Measurements from ENCODE around the gene GLI1.
"Not testable (repeated sequence)": the region's sequence is repeated elsewhere in the genome, so short reads cannot be mapped to it uniquely, and the experiment has no call there.

GLI1 gene

GRCh38 chr12:57476993-57477709 lies 17.6 kb downstream of the GLI1 start:
- no peak for DNase-seq

- DNase-seq = peak; percentile 64
Measured at GRCh38 chr12:57477710-57478681, 18.4 kb downstream of the GLI1 start.

DNA sequence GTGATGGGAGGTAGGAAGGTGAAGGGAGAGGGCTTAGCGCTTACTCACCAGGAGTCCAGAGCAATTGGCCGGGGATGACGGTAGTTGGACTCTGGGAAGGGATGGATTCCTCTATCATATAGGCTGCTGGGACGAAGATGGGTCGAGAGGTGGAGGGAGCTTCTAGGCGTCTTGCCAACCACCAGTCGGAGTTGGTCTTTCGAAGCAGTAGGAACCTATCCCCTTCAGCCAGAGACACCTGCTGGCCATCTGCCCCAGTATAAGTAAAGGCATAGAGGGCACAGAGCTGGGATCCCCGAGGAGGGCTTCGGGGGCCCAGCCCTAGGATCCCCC lies 19.4 kb downstream of the GLI1 start:
- no peak for DNase-seq

- no peak for DNase-seq
Measured at GRCh38 chr12:57479376-57480115, 20.0 kb downstream of the GLI1 start, which contains the start of gene ARHGAP9. ARHGAP9 (minus strand) TSS chr12:57479866; CDS start chr12:57479406, 460 bp downstream.

- DNase-seq = no peak
Measured at GRCh38 chr12:57481671-57482070, 22.1 kb downstream of the GLI1 start.

GRCh38 chr12:57483466-57483865 lies 23.9 kb downstream of the GLI1 start:
- DNase-seq = no peak

DNA sequence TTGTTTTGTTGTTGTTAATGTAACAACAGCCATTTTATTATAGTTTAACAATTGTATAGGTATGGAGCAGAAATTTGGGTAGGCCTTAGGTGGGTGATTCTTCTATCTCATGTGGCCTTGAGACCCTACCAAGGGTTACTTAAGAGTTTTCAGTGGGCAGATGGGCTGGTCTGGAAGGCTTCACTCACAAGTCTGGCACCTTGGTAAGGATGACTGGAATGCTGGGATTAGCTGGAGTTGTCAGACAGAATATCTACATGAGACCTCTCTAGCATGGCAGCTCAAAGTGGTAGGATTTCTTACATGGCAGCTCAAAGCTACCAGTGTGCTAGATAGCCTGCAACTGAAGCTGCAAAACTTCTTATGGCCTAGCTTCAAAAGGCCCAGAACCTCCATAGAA lies 26.1 kb downstream of the GLI1 start:
- DNase-seq = no peak

DNA sequence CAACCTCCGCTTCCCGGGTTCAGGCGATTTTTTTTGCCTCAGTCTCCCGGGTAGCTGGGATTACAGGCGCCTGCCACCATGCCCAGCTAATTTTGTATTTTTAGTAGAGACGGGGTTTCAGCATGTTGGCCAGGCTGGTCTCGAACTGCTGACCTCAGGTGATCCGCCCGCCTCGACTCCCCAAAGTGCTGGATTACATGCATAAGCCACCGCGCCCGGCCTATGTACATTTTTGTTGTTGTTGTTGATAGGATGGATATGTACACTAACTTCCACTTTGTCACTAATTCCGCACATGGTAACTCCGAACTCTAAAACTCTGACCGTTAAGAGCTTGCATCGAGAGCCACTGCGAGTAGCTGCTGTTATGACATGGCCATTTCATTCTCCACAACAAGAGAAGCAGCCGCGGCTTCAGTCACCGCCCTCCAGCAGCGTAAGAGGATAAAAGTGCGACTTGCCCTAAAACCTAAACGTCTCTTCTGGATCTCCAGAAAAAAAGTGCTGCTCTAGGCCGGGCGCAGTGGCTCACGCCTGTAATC lies 27.5 kb downstream of the GLI1 start:
- no peak for DNase-seq

- DNase-seq = peak; percentile 92
Measured at GRCh38 chr12:57487597-57488401, 28.2 kb downstream of the GLI1 start, which contains the start of gene MARS1. MARS1 (plus strand) TSS chr12:57488068; CDS start chr12:57488091, 23 bp downstream.

DNA sequence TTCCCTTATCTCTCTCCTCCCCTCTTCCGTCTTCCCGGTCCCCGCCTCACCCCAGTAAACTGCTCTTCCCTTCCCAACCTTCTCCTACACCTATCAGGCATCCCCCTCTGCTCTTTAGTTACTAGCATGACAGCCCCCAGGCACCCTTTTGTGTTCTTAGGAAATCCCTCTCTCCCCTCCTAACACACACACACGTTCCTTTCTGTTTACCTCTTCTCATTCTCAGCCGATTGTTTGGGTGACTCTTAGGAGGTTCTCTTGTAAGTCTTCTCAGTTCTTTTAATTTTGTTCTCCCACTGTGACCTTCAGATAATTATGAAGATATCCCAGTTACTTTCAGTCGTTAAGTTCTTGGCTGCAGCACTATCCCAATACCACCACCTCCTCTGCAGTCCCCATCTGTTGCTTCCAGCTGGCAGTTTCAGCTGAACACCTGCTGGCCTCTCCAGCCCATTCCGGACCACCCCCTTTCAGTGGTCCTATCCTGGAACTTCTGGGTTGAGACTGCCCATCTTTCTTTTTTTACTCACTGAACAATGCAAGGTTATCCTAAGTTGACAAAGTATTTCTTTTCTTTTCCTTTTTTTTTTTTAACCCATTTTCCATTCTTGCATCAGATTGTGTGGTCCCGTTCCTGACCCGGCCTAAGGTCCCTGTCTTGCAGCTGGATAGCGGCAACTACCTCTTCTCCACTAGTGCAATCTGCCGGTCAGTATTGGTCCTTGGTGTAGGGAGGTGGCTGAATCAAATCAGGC lies 29.0 kb downstream of the GLI1 start:
- DNase-seq = no peak

DNA sequence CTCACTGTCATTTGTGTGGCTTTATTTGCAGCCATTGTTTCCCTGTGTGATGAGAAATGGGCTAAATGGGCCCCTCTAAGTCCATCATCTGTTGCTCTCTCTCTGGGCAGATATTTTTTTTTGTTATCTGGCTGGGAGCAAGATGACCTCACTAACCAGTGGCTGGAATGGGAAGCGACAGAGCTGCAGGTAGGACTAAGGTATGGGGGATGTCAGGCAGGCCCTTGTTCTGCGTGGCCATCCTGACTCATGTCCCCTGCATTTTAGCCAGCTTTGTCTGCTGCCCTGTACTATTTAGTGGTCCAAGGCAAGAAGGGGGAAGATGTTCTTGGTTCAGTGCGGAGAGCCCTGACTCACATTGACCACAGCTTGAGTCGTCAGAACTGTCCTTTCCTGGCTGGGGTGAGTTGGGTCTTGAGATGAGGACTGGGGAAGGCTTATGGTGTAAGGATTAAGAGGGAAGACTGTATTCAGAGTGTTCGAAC lies 29.6 kb downstream of the GLI1 start:
- DNase-seq = no peak

DNA sequence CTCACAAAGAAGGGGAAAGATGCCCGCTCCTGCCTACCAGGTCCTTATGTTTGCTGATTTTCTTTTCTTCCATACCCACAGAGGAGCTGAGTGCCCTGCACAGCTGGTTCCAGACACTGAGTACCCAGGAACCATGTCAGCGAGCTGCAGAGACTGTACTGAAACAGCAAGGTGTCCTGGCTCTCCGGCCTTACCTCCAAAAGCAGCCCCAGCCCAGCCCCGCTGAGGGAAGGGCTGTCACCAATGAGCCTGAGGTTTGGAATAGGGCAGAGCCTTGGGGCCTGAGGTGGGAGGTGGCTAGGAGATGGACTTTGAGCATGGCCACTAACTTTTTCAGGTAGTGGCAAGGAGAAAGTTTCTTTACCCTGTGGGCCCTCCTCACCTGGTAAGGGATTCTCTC lies 30.5 kb downstream of the GLI1 start:
- no peak for DNase-seq

DNA sequence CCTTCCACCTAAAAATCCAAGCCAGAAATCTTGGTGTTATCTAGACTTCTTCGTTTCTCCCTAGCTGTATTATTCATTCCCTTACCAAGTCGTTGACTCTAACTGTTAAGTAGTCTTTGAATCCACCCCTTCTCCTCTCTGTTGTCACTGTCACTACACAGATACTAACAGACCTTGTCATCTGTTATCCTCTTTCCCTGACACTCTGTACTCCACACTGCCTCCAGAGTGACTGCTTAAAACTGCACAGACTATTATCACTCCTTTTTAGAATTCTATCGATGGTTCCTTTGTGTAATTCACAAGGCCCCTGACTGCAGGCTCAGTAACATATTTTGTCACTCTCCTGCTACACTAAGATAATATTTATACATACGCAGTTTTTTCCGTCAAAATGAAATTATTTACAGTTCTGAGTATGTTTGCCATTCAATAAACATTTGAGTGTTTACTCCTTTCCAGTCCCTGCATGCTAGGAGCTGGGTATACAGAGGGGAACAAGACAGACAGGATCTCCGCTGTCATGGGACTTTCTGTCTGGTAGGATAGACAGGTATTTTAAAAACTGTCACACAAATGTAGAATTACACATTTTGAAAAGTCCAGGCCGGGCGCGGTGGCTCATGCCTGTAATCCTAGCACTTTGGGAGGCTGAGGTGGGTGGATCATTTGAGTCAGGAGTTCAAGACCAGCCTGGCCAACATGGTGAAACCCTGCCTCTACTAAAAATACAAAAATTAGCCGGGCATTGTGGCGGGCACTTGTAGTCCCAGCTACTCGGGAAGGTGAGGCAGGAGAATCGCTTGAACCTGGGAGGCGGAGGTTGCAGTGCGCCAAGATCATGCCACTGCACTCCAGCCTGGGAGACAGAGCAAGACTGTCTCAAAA lies 32.1 kb downstream of the GLI1 start:
- DNase-seq = no peak

DNA sequence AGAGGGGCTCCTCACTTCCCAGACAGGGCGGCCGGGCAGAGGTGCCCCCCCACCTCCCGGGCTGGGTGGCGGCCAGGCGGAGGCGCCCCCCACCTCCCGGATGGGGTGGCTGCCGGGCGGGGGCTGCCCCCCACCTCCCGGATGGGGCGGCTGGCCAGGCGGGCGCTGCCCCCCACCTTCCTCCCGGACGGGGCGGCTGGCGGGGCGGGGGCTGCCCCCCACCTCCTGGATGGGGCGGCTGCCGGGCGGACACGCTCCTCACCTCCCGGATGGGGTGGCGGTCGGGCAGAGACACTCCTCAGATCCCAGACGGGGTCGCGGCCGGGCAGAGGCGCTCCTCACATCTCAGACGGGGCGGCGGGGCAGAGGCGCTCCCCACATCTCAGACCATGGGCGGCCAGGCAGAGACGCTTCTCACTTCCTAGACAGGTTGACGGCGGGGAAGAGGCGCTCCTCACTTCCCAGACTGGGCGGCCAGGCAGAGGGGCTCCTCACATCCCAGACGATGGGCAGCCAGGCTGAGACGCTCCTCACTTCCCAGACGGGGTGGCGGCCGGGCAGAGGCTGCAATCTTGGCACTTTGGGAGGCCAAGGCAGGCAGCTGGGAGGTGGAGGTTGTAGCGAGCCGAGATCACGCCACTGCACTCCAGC lies 35.6 kb downstream of the GLI1 start:
- DNase-seq = not testable (repeated sequence)

DNA sequence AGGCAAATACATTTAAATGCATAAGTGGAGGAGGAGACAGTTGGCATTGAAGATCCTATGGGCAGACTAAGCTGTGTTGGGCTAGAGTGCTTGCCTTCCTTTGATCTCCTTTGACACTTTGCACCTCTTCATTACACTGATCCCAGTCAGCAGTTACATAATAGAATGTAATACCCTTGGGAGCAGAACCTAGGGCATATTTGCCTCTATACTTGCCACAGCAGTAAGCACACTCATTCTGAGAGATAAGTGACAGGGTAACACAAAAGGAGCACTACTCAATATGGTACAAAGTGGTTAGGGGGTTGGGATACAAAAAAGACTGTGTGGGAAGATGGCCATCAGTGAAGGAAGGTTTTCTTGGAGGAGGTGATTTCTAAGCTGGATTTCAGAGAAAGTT lies 37.2 kb downstream of the GLI1 start:
- no peak for DNase-seq

GRCh38 chr12:57497223-57498131 lies 37.9 kb downstream of the GLI1 start:
- no peak for DNase-seq

DNA sequence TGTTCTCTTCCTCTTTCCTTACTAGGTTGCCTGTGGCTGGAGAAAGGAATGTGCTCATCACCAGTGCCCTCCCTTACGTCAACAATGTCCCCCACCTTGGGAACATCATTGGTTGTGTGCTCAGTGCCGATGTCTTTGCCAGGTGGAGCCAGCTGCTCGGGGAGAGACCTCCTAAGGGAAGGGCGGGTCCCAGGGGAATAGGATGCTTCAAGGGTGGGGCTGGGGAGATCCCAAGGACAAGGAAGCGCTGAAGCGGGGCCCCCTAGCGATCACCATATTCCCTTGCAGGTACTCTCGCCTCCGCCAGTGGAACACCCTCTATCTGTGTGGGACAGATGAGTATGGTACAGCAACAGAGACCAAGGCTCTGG lies 38.5 kb downstream of the GLI1 start:
- no peak for DNase-seq

DNA sequence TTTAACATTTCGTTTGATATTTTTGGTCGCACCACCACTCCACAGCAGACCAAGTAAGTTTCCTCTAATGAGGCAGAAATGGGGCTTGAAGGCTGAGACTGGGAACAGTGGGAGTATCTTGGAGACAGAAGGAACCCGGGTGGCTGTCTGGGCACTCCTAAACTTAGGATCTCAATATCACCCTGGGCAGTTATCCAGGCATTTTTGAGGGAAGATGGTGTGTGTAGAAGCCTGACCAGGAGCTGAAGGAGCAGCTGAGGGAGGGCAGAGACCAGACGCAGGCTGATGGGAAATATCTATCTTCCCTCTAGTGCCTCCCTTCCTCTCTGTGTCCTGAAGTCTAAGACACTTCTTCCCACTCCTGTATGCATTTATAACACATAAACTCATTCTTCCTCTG lies 39.0 kb downstream of the GLI1 start:
- DNase-seq = no peak

DNA sequence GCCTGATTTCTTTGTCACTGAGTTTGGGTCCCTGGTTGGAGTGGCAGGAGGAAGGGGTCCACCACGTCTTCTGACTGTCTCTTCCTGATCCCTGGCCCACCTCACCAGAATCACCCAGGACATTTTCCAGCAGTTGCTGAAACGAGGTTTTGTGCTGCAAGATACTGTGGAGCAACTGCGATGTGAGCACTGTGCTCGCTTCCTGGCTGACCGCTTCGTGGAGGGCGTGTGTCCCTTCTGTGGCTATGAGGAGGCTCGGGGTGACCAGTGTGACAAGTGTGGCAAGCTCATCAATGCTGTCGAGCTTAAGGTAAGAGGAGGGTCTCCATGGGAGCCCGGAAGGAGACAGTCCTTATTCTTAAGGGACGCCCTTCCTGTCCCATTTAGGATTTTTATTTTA lies 40.6 kb downstream of the GLI1 start:
- DNase-seq = no peak
